Activated B cell treated with CpG ODN at 0.5 μM for 24 hours (primary cell): ENCODE measurements around the gene TRIM6. TPM values are rescaled to one million over a fixed set of nuclear protein-coding genes. Genes with fewer than 3 reads are reported as not detected.

Experiments used
- ATAC-seq: fragments of 200-7000 bp; cut with Tn5 transposase; one replicate; pipeline ENCODE4 v1.10.0; 2021; ENCODE audit warnings: low read depth, mild to moderate bottlenecking, moderate library complexity
- CTCF ChIA-PET: fragments of 350-600 bp; sonication (Branson Sonifier 250); formaldehyde crosslinking; loops from one replicate; lab custom pipeline; 2021; ENCODE audit warnings: antibody characterized with exemption; lab: Charles Lee
- POLR2A ChIA-PET: fragments of 350-600 bp; sonication (Branson Sonifier 250); formaldehyde crosslinking; loops from one replicate; lab custom pipeline; 2021; ENCODE audit warnings: antibody characterized with exemption; lab: Charles Lee
- DNase-seq: peaks from one replicate; pipeline ENCODE4 v3.0.0; 2022
- H3K27ac Mint-ChIP-seq: one replicate; pipeline ENCODE4 v1.8.0; 2020; ENCODE audit warnings: mixed read lengths
- H3K27me3 Mint-ChIP-seq: one replicate; pipeline ENCODE4 v1.8.0; 2021; ENCODE audit warnings: mixed read lengths
- H3K36me3 Mint-ChIP-seq: one replicate; pipeline ENCODE4 v1.8.0; 2021; ENCODE audit warnings: low read depth, mixed read lengths
- H3K4me1 Mint-ChIP-seq: one replicate; pipeline ENCODE4 v1.8.0; 2021; ENCODE audit warnings: mixed read lengths
- H3K4me3 Mint-ChIP-seq: one replicate; pipeline ENCODE4 v1.8.0; 2020; ENCODE audit warnings: mild to moderate bottlenecking, mixed read lengths
- H3K9me3 Mint-ChIP-seq: one replicate; pipeline ENCODE4 v1.8.0; 2020; ENCODE audit warnings: mixed read lengths
- CTCF ChIP-seq: fragments of 200-600 bp; IDR thresholded peaks from one replicate; pipeline ENCODE4 v1.8.0; 2022; ENCODE audit warnings: antibody characterized with exemption, mild to moderate bottlenecking
- intact Hi-C: fragments of 100-400 bp; cut with micrococcal nuclease; formaldehyde crosslinking; loops from one replicate; pipeline ENCODE4 v1.15.1; 2024
- total RNA-seq: library from RNA; stranded (reverse); gene quantifications from 2 replicates; pipeline ENCODE4 v1.2.3, GENCODE V29; 2022

TRIM6 gene
- total RNA-seq, 1 donor from 2014 or later, result 0.44 TPM

- CTCF ChIA-PET, result no interaction called here
- DNase-seq (no peak), ATAC-seq (no peak)
- Mint-ChIP-seq H3K9me3 (no peaks in the 10 kb centered on the region), H3K27me3 (peaks cover 6% of the 10 kb centered on the region), H3K36me3 (no peaks in the 10 kb centered on the region), H3K4me1 (no peaks in the 10 kb centered on the region), H3K27ac (no peak overlapping the region), H3K4me3 (no peak overlapping the region)
- POLR2A ChIA-PET, result no interaction called here
- no peak for TF ChIP-seq CTCF
- intact Hi-C loops, result no loop called here
Observed at GRCh38 chr11:5556596-5557188, 39.7 kb upstream of the TRIM6 start.

- intact Hi-C loops, result no loop called here
- no peak for ATAC-seq
- CTCF ChIA-PET, result no interaction called here
Observed at GRCh38 chr11:5557751-5558150, 38.7 kb upstream of the TRIM6 start.

GRCh38 chr11:5564259-5565019, 32.0 kb upstream of the TRIM6 start:
- H3K36me3 Mint-ChIP-seq, result no peaks in the 10 kb centered on the region
- ChIA-PET POLR2A (no interaction called here), CTCF (no interaction called here)
- H3K27me3 Mint-ChIP-seq, result no peaks in the 10 kb centered on the region
- no peak for TF ChIP-seq CTCF
- no peak for DNase-seq
- ATAC-seq, result no peak
- no peak overlapping the region for H3K4me3 Mint-ChIP-seq
- no peak overlapping the region for H3K27ac Mint-ChIP-seq
- peaks cover 3% of the 10 kb centered on the region for H3K9me3 Mint-ChIP-seq
- intact Hi-C loops, result no loop called here
- H3K4me1 Mint-ChIP-seq, result no peaks in the 10 kb centered on the region

More at GRCh38 chr11:5557751-5558150, 38.7 kb upstream of the TRIM6 start:
- Mint-ChIP-seq H3K36me3 (no peaks in the 10 kb centered on the region), H3K27ac (no peak overlapping the region), H3K4me3 (no peak overlapping the region), H3K27me3 (peaks cover 6% of the 10 kb centered on the region), H3K4me1 (no peaks in the 10 kb centered on the region), H3K9me3 (no peaks in the 10 kb centered on the region)
- DNase-seq, result no peak
- no peak for TF ChIP-seq CTCF
- POLR2A ChIA-PET, result no interaction called here

GRCh38 chr11:5574654-5575053, 21.8 kb upstream of the TRIM6 start:
- no peak overlapping the region for H3K4me3 Mint-ChIP-seq
- H3K9me3 Mint-ChIP-seq, result no peaks in the 10 kb centered on the region
- DNase-seq (no peak), ATAC-seq (no peak)
- H3K36me3 Mint-ChIP-seq, result no peaks in the 10 kb centered on the region
- ChIA-PET CTCF (no interaction called here), POLR2A (no interaction called here)
- no peak for TF ChIP-seq CTCF
- no peaks in the 10 kb centered on the region for H3K27me3 Mint-ChIP-seq
- intact Hi-C loops, result no loop called here
- H3K4me1 Mint-ChIP-seq, result no peaks in the 10 kb centered on the region
- no peak overlapping the region for H3K27ac Mint-ChIP-seq

- Mint-ChIP-seq H3K27me3 (no peaks in the 10 kb centered on the region), H3K9me3 (no peaks in the 10 kb centered on the region), H3K27ac (no peak overlapping the region), H3K36me3 (no peaks in the 10 kb centered on the region), H3K4me1 (no peaks in the 10 kb centered on the region), H3K4me3 (no peak overlapping the region)
- intact Hi-C loops, result no loop called here
- TF ChIP-seq CTCF, result no peak
- DNase-seq (no peak), ATAC-seq (no peak)
- ChIA-PET CTCF (no interaction called here), POLR2A (no interaction called here)
Observed at GRCh38 chr11:5575152-5575551, 21.3 kb upstream of the TRIM6 start.
